ENCODE data around the gene TIMP3.
A peak's percentile ranks its signal among the peaks of the same experiment; 100 is the strongest.

TIMP3 gene

DNA sequence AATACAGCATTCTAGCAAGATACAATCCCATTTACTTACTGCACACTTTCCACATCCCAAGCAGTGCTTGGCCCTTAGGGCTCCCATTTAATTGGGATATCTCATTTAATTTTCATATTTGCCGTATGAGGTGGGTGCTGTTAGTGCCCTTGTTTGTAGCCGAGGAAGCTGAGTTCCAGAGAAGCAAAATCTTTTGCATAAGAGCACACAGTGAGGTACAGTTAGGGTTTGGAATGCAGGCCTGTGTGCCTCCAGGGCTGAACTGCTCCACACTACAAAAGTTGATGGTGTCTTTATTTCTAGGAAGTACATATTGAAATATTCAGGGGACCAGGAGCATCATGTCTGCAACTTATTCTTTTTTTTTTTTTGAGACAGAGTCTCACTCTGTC is 15.5 kb upstream of the TIMP3 start:
- no peak for DNase-seq

DNA sequence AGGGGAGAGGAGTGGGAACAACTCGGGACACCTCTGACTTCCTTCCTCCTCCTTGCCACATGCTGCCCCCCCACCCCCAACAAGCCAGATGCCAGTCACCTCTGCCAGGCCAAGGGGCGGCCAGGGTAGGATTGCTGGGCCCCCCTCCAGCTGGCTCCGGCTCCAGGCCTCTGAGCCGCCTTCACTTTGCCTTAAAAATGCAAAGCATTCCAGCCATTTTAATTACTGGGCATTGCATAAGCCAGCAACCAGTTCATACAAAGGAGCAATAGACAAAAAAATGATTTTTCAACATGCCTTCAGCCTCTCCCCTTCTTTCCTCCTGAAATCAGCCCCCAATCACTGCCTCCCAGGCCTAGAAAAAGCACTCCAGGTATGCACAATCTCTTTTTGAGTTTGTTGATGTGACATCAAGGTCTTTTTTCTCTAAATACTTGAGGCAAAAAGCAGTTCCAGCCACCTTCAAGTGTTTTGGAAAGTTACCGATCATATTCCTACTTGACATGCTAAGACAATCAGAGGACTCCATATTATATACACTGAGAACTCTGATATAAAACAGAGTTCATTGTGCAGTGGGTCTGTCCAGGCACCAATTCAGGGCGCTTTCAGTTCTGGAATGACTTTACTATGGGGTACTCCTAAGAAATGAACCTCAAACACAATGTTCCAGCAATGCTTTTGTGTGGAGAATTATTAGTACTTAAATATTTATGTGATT is 12.4 kb upstream of the TIMP3 start:
- peak; percentile 65 for DNase-seq

DNA sequence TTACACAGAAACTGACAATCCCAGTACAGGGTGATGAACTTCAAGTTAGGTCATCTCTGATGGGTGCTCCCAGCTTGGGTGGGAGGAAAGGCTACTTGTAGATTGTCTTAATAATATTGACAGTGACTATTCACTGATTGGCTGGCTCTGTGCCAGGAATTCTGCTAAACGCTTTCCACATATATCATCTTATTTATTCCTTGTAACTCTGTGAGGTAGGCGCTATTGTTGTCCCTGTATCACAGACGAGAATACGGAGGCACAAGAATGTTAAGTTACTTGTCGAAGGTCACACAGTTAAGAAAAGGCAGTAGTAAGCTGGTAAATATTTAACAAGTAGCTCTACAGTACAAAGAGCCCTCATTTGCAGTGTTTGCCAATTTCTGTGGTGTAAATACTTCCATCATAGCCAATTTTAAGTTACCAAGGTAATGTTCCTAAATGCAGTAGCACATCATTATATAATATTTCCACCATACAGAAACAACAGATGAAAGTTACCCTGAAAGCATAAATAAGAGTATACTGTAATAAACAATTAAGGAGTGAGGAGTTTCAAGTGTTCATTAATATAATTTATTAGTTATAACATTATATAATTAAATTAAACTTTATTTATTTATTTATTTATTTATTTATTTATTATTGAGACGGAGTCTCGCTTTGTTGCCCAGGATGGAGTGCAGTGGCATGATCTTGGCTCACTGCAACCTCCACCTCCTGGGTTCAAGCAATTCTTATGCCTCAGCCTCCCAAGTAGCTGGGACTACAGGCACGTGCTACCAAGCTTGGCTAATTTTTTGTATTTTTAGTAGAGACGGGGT is 11.5 kb upstream of the TIMP3 start:
- DNase-seq: no peak

DNA sequence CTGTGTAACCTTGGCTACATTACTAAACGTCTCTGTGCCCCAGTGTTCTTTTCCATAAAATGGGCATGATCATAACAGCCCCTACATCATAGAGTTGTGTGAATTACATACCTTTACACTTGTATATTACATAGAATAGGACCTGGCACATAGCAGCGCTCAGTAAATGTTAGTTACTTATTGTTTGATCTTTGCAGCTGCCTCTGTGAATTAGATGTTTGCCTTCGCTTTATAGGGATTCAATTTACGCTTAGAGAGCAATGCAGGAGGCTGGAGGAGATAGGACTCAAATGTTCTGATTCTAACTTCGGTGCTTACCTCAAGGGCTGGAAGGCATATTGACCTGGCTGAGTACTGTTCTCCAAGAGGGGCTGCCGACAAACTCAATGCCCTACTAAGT is 10.4 kb upstream of the TIMP3 start:
- no peak for DNase-seq

DNA sequence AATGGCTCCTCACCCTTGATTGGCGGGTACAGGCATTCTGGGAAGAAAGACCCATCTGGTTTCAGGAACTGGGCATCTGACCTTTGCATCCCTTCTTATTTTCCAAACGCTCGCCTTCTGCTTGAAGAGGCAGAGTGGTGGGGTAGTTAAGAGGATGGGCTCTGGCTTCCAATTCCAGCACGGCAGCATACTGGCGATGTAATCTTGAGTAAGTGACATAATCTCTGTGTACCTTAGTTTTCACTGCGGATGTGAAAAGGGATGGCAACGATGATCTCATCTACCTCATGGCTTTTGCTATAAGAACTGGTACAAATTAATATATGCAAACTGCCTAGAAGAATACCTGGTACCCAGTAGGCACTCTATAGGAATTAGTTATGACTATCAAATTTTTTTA is 10.0 kb upstream of the TIMP3 start:
- DNase-seq: no peak

DNA sequence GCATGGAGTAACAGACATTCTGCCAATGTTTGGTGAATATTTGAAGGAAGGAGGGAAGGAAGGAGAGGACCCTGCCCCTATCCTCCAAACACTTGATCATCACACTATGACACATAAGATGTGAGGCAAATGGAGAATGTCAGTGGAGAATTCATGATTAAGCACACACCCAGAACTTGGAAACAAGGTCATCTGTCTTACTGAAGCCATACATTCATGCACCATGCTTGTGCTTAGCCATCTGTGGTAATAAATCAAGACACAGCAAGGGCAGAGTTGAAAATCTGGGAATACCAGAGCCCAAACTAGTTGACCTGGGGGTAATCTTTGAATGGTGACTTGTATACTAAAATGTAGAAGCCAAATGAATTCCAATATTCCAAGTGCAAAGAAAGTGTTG is 7.9 kb upstream of the TIMP3 start:
- DNase-seq: no peak

DNA sequence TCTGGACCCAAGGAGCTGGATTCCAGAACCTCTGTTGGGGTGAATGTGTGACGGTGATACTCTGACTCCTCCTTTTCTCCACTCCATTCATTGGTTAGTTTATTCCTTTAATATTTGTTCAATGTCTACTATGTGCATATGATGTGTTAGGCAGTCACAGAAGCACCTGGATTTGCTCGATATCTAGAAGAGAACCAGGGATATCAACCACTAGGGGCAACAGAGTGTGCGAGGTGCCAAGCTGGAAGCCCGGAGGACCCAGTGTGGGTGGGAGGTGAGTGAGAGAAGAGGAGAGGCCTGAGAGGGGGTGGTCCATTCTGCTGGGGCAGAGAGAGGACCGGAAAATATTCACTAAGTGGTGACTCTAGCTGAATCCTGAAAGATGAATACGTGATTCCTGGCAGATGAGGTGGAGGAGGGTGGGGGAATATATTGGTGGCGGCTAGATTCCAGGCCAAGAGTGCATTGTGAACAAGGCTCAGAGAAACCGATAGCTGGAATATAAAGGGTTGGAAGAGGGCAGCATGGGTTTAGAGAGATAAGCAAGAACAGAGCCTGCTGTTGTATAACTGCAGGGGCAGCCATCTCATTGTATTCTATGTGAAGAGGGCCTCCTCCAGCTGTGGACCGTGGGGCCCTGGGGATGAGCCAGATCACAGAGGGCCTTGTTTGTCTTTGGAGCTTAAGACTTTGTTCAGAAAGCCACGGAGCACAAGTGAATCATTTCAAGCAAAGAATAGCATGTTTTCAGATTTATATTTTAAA is 6.9 kb upstream of the TIMP3 start:
- no peak for DNase-seq

DNA sequence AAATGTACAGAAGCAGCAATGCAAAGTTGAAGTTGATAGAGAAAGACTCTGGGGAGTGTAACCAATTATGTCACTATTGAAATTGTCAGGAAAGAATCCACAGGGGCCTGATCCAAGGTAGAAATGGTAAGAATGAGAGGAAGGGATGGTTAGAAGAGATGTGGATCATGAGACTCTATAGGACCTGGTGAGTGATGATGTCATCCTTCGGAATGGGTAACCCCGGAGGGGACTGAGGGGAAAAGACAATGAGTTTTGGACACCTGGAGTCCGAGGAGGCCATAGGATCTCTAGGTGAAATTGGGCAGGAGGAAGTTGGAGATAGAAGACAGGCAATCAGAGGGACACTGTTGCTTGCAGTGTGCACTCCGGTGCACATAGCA is 6.3 kb upstream of the TIMP3 start:
- no peak for DNase-seq

DNA sequence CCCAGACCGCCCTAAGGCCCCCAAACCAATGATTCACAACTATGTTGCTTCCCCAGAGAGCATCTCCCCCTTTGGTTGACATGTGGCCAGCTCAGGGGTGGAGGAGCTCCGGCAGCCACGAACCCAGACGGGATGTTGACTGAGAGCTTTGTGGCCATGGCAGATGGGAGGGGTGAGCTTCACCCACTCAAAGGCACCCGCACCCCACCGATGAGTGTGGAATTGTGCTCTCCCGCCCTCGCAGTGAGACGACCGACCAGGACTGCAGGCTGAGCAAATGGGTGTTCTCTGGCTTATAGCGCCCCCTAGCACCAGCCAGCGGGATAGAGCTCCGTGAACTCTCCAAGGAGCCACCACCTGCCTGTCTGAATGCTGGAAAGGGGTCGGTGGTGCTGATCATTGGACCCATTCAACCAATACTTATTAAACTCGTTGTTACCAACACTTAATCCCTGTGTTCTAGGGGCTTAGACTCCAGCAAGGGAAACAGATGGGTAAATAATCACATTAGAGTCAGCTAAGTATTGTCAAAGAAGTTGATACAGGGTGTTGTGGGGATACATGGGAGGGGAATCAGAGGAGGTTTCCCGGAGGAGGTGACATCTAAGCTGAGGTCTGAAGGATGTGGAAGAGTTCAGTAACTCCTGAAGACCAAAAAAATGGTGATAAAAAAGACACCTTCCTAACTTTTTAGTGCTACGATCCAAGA is 4.5 kb upstream of the TIMP3 start:
- DNase-seq: peak; percentile 86

DNA sequence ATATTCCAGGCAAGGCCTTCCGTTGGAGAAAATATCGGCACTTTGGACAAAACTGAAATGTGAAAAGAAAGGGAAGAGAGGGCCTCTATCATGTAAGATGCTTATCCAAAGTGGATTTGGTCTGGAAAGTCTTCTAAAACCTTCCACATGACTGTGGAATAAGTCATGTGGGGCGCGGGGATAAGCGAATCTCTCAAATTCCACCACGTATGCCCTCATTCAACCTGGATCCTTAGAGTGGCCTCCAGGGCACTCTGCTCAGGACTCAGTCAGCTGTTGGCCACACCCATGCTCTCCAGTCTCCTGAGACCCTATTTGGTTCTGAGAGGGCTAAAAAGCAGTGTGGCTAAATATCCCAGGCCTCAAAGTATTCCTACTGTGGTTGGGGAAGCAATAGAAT is 2.0 kb upstream of the TIMP3 start:
- DNase-seq: no peak

DNA sequence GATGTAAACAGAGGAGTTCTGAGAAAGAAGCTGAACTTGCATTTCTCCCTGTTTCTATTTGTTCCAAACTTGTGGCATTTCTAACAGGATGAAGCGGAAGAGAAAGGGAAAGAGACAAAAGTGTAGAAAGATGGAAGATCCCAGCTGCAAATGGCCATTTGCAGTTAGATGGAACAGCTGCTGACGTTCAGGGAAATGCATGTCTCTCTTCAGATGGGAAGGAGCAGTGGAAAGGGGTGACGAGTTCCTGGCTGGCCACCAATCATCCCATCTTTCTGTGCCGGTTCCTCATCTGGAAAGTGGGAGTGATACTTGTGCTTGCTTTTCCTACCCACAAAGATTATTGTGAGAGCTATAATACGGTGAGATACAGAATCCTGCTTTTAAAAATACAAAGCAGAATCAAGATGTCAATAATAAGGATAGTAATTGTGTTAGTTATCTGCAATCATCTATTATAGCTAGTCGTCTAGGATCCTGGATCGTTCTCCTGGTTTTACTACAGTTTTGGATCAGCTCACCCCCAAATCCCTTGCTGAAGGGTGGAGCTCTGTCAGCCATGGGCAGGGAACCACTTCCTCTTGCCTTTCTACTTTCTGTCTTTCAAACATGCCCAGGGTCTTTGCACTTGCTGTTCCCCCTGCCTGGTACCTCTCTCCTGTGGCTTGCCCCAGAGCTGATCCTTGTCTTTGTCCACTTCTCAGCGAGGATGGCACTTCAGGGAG is 1.2 kb upstream of the TIMP3 start:
- no peak for DNase-seq

DNA sequence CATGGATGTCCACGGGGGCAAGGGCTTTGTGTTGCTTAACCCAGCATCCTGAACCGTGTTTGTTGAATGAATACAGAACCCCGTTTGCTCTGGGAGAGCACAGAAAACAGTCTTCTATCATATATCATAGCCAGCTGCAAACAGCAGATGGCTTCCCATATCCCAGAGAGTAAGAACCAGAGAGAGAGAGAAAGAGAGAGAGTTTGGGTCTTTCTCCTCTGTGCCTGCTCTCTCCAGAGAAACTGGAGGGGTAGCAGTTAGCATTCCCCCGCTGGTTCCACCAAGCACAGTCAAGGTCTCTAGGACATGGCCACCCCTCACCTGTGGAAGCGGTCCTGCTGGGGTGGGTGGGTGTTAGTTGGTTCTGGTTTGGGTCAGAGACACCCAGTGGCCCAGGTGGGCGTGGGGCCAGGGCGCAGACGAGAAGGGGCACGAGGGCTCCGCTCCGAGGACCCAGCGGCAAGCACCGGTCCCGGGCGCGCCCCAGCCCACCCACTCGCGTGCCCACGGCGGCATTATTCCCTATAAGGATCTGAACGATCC is 440 bp upstream of the TIMP3 start:
- no peak for DNase-seq

DNA sequence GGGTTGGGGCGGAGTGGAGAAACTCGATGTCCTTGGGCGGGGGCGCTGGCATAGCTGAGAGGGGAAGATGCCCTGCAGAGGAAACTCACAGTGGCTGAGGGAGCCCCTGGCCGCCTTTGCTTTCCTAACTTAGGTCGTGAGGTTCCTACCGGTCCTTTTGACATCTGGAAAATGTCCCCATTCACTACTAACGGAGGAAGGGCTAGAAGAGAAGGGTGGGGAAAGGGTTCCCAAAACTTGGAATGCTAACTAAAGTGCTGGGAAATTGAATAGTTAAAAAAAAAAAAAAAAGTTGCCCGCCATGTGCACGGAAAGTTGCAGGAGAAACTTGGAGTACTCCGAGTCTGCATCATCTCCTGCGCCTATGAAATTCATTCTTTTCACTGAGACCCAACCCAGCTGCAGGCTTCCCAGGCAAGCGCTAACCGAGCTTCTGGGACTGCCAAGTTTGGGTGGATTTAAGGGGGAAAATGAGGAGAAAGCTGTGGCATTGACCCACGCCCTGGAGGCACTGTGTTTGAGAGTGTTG is 796 bp downstream of the TIMP3 start:
- peak; percentile 34 for DNase-seq

DNA sequence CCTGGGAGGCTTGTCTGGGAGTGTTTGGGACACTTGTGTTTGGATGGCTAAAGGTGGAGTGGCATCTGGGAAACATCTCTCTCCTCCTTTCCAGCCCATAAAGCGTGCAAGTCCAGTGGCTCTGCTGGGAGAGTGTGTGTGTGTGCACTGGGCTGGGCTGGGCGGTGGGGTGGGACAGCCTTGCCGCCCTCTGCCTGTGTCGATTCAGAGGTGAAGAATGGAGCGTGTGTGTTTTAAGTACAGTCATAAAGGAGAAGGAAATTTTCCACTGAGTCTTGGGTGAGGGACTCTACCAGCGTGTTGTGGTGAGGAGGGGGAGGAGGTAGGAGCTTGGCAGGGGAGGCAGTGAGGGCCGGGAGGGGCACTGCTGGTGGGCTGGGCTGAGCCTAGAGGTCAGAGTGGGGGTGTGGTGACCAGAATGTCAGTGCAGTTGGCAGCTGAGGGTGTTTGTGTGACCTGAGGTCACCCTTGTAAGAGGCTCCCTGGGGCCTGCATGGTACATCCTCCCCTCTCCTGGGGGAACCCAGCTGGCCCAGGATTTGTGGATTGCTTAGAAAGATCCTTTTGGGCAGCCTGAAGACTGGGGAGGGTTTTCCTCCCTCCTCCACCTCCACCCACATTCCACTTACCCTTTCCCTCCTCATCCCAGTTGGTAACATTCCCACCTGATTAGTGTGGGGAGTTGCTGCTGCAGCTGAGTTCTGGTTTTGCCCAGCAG is 1.7 kb downstream of the TIMP3 start:
- DNase-seq: peak; percentile 69

DNA sequence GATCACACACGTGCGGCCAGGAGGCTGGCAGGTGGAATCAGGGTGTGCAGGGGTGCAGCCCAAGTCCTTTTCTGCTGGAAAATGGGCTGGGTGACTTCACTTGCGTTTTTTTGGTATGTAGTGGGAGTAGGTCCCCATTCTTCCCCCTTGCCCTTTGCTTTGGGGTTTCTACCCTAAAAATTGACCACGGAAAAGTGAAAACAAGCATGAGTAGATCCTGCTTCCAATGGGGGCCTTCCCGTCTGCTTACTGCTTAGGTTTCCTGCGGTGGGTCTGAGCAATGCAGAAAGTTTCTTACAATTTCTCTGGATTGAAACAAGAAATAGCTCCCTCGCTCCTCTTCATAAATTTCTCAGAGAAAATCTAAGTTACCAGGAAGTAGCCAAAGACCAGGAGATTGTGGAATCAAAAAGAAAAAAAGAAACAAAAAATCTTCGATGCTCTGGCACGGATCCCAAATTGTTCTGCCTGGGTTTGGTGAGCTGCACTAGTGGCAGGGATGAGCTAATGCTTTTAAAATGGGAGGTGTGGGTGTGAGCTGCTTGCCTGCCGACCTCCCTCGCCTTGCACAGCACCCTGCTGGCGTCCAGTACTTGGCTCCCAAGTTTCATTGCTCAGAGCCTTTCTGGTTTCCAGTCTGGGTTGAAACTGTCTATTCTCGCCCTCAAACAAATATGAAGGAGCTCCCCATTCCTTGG is 2.4 kb downstream of the TIMP3 start:
- peak; percentile 81 for DNase-seq

DNA sequence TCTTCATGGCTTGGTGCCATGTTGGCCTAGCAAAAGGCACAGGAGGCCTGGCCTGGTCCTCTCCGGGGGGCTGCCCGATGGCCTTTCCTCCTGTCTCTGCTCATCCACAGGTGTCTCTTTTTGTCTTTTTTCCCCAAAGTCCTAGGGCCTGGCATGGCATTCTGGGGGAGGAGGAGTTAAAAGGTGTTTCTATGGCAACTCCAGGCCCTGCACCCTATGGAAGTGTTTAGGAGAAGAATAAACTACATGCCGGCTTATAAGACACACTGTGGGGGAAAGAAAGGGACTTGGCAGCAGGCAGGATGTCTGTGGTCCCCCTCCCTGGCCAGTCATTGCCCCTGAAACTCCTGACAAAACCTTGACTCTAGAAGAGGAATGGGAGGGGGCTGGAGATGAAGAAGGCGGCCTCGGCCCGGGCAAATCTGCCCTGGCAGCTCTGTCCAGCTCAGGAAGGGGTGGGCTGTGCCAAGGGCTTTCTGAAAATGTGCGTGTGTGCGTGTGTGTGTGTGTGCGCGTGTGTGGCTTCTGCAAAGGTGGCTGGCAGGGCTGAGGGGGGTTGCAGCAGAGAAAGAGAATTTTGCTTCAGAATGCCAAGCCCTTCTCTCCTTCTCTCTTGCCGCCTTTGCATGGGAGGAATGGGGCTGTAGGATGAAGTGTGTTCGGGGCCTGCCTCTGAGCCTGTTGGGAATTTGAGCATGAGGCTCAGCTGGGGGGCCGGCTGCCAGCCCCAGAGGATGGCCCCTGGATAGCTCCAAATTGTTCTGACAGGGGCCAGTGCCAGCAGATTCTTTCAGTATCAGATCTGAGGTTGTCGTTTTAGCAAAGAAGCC is 3.2 kb downstream of the TIMP3 start:
- no peak for DNase-seq

DNA sequence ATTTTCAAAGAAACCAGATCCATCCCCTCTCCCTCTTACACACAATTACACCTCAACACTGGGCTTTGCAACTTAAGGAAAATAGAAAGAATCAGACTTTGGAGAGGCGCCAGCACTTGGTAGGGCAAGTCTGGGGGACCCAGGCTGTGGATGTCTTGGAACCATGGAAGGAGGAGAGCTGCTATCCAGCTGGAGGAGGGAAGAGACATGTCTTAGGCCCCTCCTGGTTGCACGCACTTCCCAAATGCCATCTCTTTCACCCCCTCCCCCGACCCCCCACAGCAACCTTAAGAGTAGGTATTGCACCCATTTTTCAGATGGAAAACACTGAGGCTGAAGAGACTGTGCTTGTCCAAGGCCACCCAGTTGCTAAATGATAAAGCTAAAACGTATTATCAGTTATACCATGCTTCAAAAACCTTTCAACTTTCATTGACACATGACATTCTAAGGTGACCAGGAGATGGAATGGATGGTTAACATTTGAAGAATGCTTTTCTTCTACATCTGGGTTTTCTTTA is 3.9 kb downstream of the TIMP3 start:
- no peak for DNase-seq

DNA sequence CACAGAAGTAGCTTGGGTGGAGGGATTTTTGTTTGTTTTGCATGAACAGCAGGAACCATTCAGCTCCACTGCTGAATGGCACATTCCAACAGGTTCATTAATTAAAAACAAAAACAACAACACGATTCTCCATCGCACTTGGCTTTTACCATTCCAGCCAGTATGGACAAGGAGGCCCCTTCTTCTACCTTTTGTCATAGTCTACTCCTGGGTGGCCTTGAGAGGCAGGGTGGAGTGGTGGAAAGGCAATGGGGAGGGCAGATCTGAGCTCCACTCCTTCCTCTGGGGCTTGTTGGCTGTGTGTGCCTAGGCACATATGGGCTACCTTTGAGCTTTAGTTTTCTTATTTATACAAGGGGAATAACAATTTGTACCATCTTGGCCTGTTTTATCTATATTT is 4.8 kb downstream of the TIMP3 start:
- DNase-seq: no peak

DNA sequence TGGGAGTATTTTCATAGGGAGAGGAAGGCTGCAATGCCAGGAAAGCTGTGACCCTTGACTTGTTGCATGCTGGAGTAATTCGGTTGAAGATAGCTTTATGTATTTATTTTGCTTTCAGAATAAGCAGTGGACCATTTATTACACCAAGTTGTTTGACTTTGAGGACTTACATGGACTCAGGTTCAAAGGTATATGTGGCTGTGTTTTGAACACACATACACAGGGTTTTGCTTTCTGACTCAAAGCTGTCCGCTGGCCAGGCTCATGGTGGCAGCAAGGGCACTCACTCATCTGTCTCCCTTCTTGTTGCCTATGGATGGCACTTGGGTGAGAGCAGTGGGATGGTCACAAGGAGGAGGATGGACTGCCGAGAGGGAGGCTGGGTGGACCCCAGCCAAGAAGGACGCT is 6.5 kb downstream of the TIMP3 start:
- no peak for DNase-seq

All from EL (cell line).